Measurements from ENCODE around the gene TMCC1. TPM values are rescaled to one million over a fixed set of nuclear protein-coding genes. Genes with fewer than 3 reads are reported as not detected.

Gene TMCC1
- total RNA-seq, 1 donor from 2014 or later: 91.6 TPM

Small RNAs within 50 kb of the gene (small RNA-seq; reads per million reads assigned to genes)
- not detected for gene RF00026
- gene RNY3P13: not detected

Other genes with a start within 250 kb of the TMCC1 start
- gene TRH, start 81.0 kb upstream of the TMCC1 start, total RNA-seq: 1.1 TPM
- 0.62 TPM for gene ALG1L2, start 188.1 kb upstream of the TMCC1 start, total RNA-seq

All from occipital lobe (tissue), 2 donors.